Hepatocyte (in vitro differentiated cells): ENCODE measurements around the gene LEMD1.

Experiments
- CTCF ChIP-seq: fragments of 200-600 bp; sonication (generic); IDR thresholded peaks from 2 replicates; pipeline ENCODE4 v1.5.1; 2016; ENCODE audit warnings: antibody characterized with exemption, mild to moderate bottlenecking; ENCODE audit not compliant: poor library complexity
- EZH2 ChIP-seq: fragments of 200-600 bp; sonication (generic); IDR thresholded peaks from 2 replicates; pipeline ENCODE4 v1.6.1; 2016; ENCODE audit warnings: antibody characterized with exemption, mild to moderate bottlenecking, borderline replicate concordance
- EZH2phosphoT487 ChIP-seq: fragments of 200-600 bp; sonication (generic); IDR thresholded peaks from one replicate; pipeline ENCODE4 v1.6.1; 2018; ENCODE audit warnings: antibody characterized with exemption, mild to moderate bottlenecking, low read depth, moderate library complexity; ENCODE audit not compliant: unreplicated experiment, severe bottlenecking

- TF ChIP-seq CTCF = no peak
- TF ChIP-seq EZH2phosphoT487 = no peak
- no peak for TF ChIP-seq EZH2
Measured at GRCh38 chr1:205441318-205441633, 19.4 kb upstream of the LEMD1 start.
